SK-N-SH (cell line): Measurements from ENCODE around the gene PHACTR3.
A peak's percentile ranks its signal among the peaks of the same experiment; 100 is the strongest.

Experiments used
- EP300 ChIP-seq, 2 experiments: IDR thresholded peaks; 2 replicates each; pipeline versions ENCODE4 v1.4.0 to v1.6.1; 2012; ENCODE audit warnings: borderline replicate concordance in 1 of 2, low read depth in 1 of 2, low read length in 1 of 2
- EZH2phosphoT487 ChIP-seq: fragments of 200-600 bp; sonication (generic); IDR thresholded peaks from 2 replicates; pipeline ENCODE4 v1.6.1; 2017; ENCODE audit warnings: low read depth, mixed run types, mild to moderate bottlenecking, antibody characterized with exemption, moderate library complexity, borderline replicate concordance
- FOSL2 ChIP-seq: IDR thresholded peaks from 2 replicates; pipeline ENCODE4 v1.4.0; 2012; ENCODE audit warnings: low read depth, mild to moderate bottlenecking, moderate library complexity, borderline replicate concordance
- FOXJ3 ChIP-seq: sonication (generic); formaldehyde crosslinking; IDR thresholded peaks from 2 replicates; pipeline ENCODE4 v1.5.1; 2020; ENCODE audit warnings: mild to moderate bottlenecking, missing genetic modification reagents
- POLR2AphosphoS5 ChIP-seq: IDR thresholded peaks from 2 replicates; pipeline ENCODE4 v1.6.1; 2012; ENCODE audit warnings: low read depth, low read length
- YY1 ChIP-seq: IDR thresholded peaks from 2 replicates; pipeline ENCODE4 v1.4.0; 2012; ENCODE audit warnings: low read depth, mild to moderate bottlenecking
- TF ChIP-seq, protein P1 (sequence below): IDR thresholded peaks from 2 replicates; pipeline ENCODE4 v1.6.1; 2012; ENCODE audit warnings: mild to moderate bottlenecking, low read depth, low read length, moderate library complexity
- TF ChIP-seq, protein P2 (sequence below): fragments of 200-600 bp; sonication (generic); IDR thresholded peaks from 2 replicates; pipeline ENCODE4 v1.6.1; 2017; ENCODE audit warnings: antibody characterized with exemption, mild to moderate bottlenecking, moderate library complexity
- TF ChIP-seq, protein P3 (sequence below): fragments of 150-350 bp; IDR thresholded peaks from 2 replicates; pipeline ENCODE4 v1.6.1; 2017; ENCODE audit warnings: antibody characterized with exemption, low read length, low read depth, borderline replicate concordance
- TF ChIP-seq, protein P4 (sequence below): IDR thresholded peaks from 2 replicates; pipeline ENCODE4 v1.4.0; 2012; ENCODE audit warnings: low read depth
- TF ChIP-seq, protein P5 (sequence below): IDR thresholded peaks from 2 replicates; pipeline ENCODE4 v1.4.0; 2012; ENCODE audit warnings: low read depth, borderline replicate concordance

DNA sequence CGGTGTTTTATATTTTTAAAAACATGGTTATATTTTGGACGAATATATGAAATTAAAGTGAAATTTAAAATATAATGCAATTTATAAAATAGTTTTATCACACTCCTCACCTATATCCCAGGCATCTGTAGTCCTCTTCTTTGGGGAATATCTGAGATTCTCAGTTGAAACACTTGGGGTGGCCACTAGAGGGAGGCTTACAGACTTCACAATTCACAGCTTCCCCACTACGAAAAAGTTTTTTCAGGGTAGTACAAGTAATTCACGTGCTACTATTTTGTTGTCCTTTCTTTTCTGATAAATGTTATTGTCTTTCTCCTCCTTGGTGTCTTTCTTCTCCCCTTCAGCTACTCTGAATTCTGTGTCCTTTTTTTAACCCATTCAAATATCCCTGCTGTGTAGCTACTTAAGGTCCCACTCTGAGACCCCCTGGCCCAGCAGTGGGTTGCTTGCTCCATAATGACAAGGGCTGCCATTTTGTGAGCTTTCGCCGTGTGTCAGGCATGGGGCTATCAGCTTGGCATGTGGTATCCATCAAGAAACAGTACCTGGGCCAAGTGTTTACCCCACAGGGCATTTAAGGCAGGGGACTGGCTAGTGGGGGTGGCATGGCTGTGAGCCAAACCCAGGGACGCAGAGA, 43.6 kb upstream of the PHACTR3 start:
- TF ChIP-seq, protein P1, sequence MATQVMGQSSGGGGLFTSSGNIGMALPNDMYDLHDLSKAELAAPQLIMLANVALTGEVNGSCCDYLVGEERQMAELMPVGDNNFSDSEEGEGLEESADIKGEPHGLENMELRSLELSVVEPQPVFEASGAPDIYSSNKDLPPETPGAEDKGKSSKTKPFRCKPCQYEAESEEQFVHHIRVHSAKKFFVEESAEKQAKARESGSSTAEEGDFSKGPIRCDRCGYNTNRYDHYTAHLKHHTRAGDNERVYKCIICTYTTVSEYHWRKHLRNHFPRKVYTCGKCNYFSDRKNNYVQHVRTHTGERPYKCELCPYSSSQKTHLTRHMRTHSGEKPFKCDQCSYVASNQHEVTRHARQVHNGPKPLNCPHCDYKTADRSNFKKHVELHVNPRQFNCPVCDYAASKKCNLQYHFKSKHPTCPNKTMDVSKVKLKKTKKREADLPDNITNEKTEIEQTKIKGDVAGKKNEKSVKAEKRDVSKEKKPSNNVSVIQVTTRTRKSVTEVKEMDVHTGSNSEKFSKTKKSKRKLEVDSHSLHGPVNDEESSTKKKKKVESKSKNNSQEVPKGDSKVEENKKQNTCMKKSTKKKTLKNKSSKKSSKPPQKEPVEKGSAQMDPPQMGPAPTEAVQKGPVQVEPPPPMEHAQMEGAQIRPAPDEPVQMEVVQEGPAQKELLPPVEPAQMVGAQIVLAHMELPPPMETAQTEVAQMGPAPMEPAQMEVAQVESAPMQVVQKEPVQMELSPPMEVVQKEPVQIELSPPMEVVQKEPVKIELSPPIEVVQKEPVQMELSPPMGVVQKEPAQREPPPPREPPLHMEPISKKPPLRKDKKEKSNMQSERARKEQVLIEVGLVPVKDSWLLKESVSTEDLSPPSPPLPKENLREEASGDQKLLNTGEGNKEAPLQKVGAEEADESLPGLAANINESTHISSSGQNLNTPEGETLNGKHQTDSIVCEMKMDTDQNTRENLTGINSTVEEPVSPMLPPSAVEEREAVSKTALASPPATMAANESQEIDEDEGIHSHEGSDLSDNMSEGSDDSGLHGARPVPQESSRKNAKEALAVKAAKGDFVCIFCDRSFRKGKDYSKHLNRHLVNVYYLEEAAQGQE = no peak
- TF ChIP-seq, protein P2, sequence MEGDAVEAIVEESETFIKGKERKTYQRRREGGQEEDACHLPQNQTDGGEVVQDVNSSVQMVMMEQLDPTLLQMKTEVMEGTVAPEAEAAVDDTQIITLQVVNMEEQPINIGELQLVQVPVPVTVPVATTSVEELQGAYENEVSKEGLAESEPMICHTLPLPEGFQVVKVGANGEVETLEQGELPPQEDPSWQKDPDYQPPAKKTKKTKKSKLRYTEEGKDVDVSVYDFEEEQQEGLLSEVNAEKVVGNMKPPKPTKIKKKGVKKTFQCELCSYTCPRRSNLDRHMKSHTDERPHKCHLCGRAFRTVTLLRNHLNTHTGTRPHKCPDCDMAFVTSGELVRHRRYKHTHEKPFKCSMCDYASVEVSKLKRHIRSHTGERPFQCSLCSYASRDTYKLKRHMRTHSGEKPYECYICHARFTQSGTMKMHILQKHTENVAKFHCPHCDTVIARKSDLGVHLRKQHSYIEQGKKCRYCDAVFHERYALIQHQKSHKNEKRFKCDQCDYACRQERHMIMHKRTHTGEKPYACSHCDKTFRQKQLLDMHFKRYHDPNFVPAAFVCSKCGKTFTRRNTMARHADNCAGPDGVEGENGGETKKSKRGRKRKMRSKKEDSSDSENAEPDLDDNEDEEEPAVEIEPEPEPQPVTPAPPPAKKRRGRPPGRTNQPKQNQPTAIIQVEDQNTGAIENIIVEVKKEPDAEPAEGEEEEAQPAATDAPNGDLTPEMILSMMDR = peak; percentile 64
- TF ChIP-seq, protein P3, sequence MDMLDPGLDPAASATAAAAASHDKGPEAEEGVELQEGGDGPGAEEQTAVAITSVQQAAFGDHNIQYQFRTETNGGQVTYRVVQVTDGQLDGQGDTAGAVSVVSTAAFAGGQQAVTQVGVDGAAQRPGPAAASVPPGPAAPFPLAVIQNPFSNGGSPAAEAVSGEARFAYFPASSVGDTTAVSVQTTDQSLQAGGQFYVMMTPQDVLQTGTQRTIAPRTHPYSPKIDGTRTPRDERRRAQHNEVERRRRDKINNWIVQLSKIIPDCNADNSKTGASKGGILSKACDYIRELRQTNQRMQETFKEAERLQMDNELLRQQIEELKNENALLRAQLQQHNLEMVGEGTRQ = no peak
- no peak for TF ChIP-seq POLR2AphosphoS5
- no peak for TF ChIP-seq EP300 (IDR thresholded peaks at IDR 0.05; ENCODE audit: borderline replicate concordance in 1 of 2, low read depth in 1 of 2, low read length in 1 of 2)
- TF ChIP-seq, protein P4, sequence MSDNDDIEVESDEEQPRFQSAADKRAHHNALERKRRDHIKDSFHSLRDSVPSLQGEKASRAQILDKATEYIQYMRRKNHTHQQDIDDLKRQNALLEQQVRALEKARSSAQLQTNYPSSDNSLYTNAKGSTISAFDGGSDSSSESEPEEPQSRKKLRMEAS = no peak
- TF ChIP-seq EZH2phosphoT487 = no peak
- TF ChIP-seq FOSL2 = no peak
- TF ChIP-seq FOXJ3 = no peak
- no peak for TF ChIP-seq YY1
- TF ChIP-seq, protein P5, sequence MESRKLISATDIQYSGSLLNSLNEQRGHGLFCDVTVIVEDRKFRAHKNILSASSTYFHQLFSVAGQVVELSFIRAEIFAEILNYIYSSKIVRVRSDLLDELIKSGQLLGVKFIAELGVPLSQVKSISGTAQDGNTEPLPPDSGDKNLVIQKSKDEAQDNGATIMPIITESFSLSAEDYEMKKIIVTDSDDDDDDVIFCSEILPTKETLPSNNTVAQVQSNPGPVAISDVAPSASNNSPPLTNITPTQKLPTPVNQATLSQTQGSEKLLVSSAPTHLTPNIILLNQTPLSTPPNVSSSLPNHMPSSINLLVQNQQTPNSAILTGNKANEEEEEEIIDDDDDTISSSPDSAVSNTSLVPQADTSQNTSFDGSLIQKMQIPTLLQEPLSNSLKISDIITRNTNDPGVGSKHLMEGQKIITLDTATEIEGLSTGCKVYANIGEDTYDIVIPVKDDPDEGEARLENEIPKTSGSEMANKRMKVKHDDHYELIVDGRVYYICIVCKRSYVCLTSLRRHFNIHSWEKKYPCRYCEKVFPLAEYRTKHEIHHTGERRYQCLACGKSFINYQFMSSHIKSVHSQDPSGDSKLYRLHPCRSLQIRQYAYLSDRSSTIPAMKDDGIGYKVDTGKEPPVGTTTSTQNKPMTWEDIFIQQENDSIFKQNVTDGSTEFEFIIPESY = no peak
